IMR-90 (cell line): Measurements from ENCODE around the gene DOCK2. TPM values are rescaled to one million over a fixed set of nuclear protein-coding genes. Genes with fewer than 3 reads are reported as not detected.

ENCODE experiments used
- ATAC-seq: fragments of 200-7000 bp; cut with Tn5 transposase; 2 replicates; pipeline ENCODE4 v1.9.1; 2020; ENCODE audit warnings: low read depth, mild to moderate bottlenecking, moderate library complexity
- BruUV-seq: library from RNA; stranded (reverse); fragments of 400-500 nt; replicated peaks from 2 replicates; lab custom pipeline; 2021; lab: Mats Ljungman, UMichigan
- CTCF ChIA-PET: fragments of 300-600 bp; formaldehyde crosslinking; extraction: SDS; loops from one replicate; lab custom pipeline; 2021; ENCODE audit warnings: antibody characterized with exemption; lab: Yijun Ruan, JAX
- POLR2A ChIA-PET: fragments of 300-600 bp; sonication (Branson Sonifier 250); formaldehyde crosslinking; loops from one replicate; lab custom pipeline; 2022; ENCODE audit warnings: antibody characterized with exemption; ENCODE audit not compliant: unreplicated experiment; lab: Charles Lee
- DNase-seq: peaks from one replicate; pipeline ENCODE4 v3.0.0; 2013
- H2AFZ ChIP-seq: replicated peaks from 2 replicates; pipeline ENCODE3; 2013; ENCODE audit warnings: low read length, mild to moderate bottlenecking; ENCODE audit not compliant: poor library complexity
- H2AK5ac ChIP-seq: 2 replicates; pipeline ENCODE4 v1.6.1; 2013; ENCODE audit warnings: low read depth, low read length, inconsistent platforms
- H2AK9ac ChIP-seq: replicated peaks from 2 replicates; pipeline ENCODE3; 2013; ENCODE audit warnings: mild to moderate bottlenecking, low read depth, low read length, moderate library complexity; ENCODE audit not compliant: poor library complexity
- H2BK120ac ChIP-seq: 2 replicates; pipeline ENCODE4 v1.6.1; 2013; ENCODE audit warnings: low read depth, low read length, inconsistent platforms
- H2BK15ac ChIP-seq: 3 replicates; pipeline ENCODE4 v1.6.1; 2013; ENCODE audit warnings: low read depth, low read length, inconsistent platforms
- H2BK20ac ChIP-seq: 2 replicates; pipeline ENCODE4 v1.6.1; 2013; ENCODE audit warnings: low read depth, mild to moderate bottlenecking, inconsistent platforms, low read length, moderate library complexity
- H2BK5ac ChIP-seq: 2 replicates; pipeline ENCODE4 v1.6.1; 2013; ENCODE audit warnings: mild to moderate bottlenecking, low read depth, low read length, inconsistent platforms; ENCODE audit not compliant: poor library complexity, severe bottlenecking
- H3K14ac ChIP-seq: replicated peaks from 2 replicates; pipeline ENCODE4 v1.6.1; 2013; ENCODE audit warnings: low read depth, low read length, inconsistent platforms
- H3K18ac ChIP-seq: 2 replicates; pipeline ENCODE4 v1.6.1; 2013; ENCODE audit warnings: low read depth, low read length, control low read depth
- H3K23ac ChIP-seq: 2 replicates; pipeline ENCODE4 v1.6.1; 2013; ENCODE audit warnings: low read depth, low read length, inconsistent platforms
- H3K27ac ChIP-seq: 2 replicates; pipeline ENCODE4 v1.5.1; 2013; ENCODE audit warnings: mild to moderate bottlenecking, control low read depth, low read length; ENCODE audit not compliant: insufficient read depth
- H3K27me3 ChIP-seq: 2 replicates; pipeline ENCODE4 v1.6.1; 2013; ENCODE audit warnings: low read length; ENCODE audit not compliant: control insufficient read depth, insufficient read depth
- H3K36me3 ChIP-seq: 2 replicates; pipeline ENCODE4 v1.6.1; 2013; ENCODE audit warnings: low read length, mixed read lengths; ENCODE audit not compliant: control insufficient read depth, insufficient read depth
- H3K4ac ChIP-seq: 2 replicates; pipeline ENCODE4 v1.6.1; 2013; ENCODE audit warnings: low read depth, low read length, inconsistent platforms
- H3K4me1 ChIP-seq: 2 replicates; pipeline ENCODE4 v1.6.1; 2013; ENCODE audit warnings: low read length, mixed read lengths; ENCODE audit not compliant: control insufficient read depth, insufficient read depth
- H3K4me2 ChIP-seq: 2 replicates; pipeline ENCODE4 v1.6.1; 2013; ENCODE audit warnings: low read depth, mild to moderate bottlenecking, control low read depth, low read length, moderate library complexity
- H3K4me3 ChIP-seq: 2 replicates; pipeline ENCODE4 v1.5.1; 2013; ENCODE audit warnings: low read depth, mild to moderate bottlenecking, control low read depth, low read length, moderate library complexity; ENCODE audit not compliant: insufficient read depth
- H3K56ac ChIP-seq: 2 replicates; pipeline ENCODE4 v1.6.1; 2013; ENCODE audit warnings: low read length, inconsistent platforms; ENCODE audit not compliant: insufficient read depth; ENCODE audit errors: extremely low read depth
- H3K79me1 ChIP-seq, 2 experiments: 2 replicates each; pipeline ENCODE4 v1.6.1; 2013; ENCODE audit warnings: low read length in 2 of 2, inconsistent platforms in 1 of 2, low read depth in 1 of 2
- H3K9ac ChIP-seq: 2 replicates; pipeline ENCODE4 v1.6.1; 2013; ENCODE audit warnings: low read depth, low read length, control low read depth
- H3K9me1 ChIP-seq: 2 replicates; pipeline ENCODE4 v1.6.1; 2013; ENCODE audit warnings: low read length, inconsistent platforms; ENCODE audit not compliant: insufficient read depth
- H3K9me3 ChIP-seq: 2 replicates; pipeline ENCODE4 v1.6.1; 2013; ENCODE audit warnings: low read length; ENCODE audit not compliant: control insufficient read depth, insufficient read depth
- H4K20me1 ChIP-seq: 2 replicates; pipeline ENCODE4 v1.6.1; 2013; ENCODE audit warnings: low read length, inconsistent platforms; ENCODE audit not compliant: insufficient read depth
- H4K5ac ChIP-seq: 2 replicates; pipeline ENCODE4 v1.6.1; 2013; ENCODE audit warnings: mild to moderate bottlenecking, low read depth, low read length, control low read depth
- H4K8ac ChIP-seq, 2 experiments: 2 replicates each; pipeline ENCODE4 v1.6.1; 2013; ENCODE audit warnings: low read depth in 2 of 2, low read length in 2 of 2, control low read depth in 1 of 2, inconsistent platforms in 1 of 2
- H4K91ac ChIP-seq: 2 replicates; pipeline ENCODE4 v1.6.1; 2013; ENCODE audit warnings: low read depth, low read length, inconsistent platforms; ENCODE audit not compliant: insufficient read depth
- CEBPB ChIP-seq: IDR thresholded peaks from 2 replicates; pipeline ENCODE4 v1.6.1; 2012; ENCODE audit warnings: low read depth, low read length, improper control_type of control experiment
- CHD1 ChIP-seq: IDR thresholded peaks from 2 replicates; pipeline ENCODE4 v1.6.1; 2012; ENCODE audit warnings: low read depth, low read length, improper control_type of control experiment
- POLR2A ChIP-seq: IDR thresholded peaks from 2 replicates; pipeline ENCODE4 v1.6.1; 2012; ENCODE audit warnings: mild to moderate bottlenecking, low read depth, low read length
- RAD21 ChIP-seq: IDR thresholded peaks from 2 replicates; pipeline ENCODE4 v1.6.1; 2012; ENCODE audit warnings: low read length, improper control_type of control experiment
- RCOR1 ChIP-seq: IDR thresholded peaks from 2 replicates; pipeline ENCODE4 v1.6.1; 2012; ENCODE audit warnings: mild to moderate bottlenecking, low read length, improper control_type of control experiment; ENCODE audit not compliant: insufficient replicate concordance
- USF2 ChIP-seq: fragments of 150-350 bp; IDR thresholded peaks from 2 replicates; pipeline ENCODE4 v1.6.1; 2017; ENCODE audit warnings: mild to moderate bottlenecking, antibody characterized with exemption, low read length, low read depth
- WGBS, 2 experiments: methylation state at CpG; one replicate each; pipeline versions ENCODE4 v1.1.5 to v1.1.7; 2013; ENCODE audit warnings: missing lambda C conversion rate in 2 of 2; ENCODE audit not compliant: insufficient read length in 1 of 2; ENCODE audit errors: extremely low coverage in 2 of 2; 5-methylcytosine and 5-hydroxymethylcytosine counted together
- dilution Hi-C: fragments of 300-500 bp; cut with HindIII; formaldehyde crosslinking; loops from one replicate; pipeline ENCODE4 v1.14.3; 2018; ENCODE audit warnings: low sequenced_read_pairs; ENCODE audit not compliant: unreplicated experiment
- in situ Hi-C: fragments of 300-500 bp; cut with MboI; formaldehyde crosslinking; loops from 3 replicates; pipeline ENCODE4 v1.14.3; 2019; ENCODE audit warnings: low sequenced_read_pairs, inconsistent platforms, mixed read lengths
- intact Hi-C: fragments of 100-400 bp; cut with micrococcal nuclease; formaldehyde crosslinking; loops from 2 replicates; pipeline ENCODE4 v1.10.0; 2022
- polyA plus RNA-seq, 3 experiments: library from polyadenylated mRNA; depleted of rRNA; stranded (reverse); fragments of >200 nt; gene quantifications; 2 replicates each; pipeline ENCODE4 v1.2.3, GENCODE V29; 2012; ENCODE audit warnings: low replicate concordance in 1 of 3
- total RNA-seq: library from RNA; depleted of rRNA; stranded (reverse); fragments of >200 nt; gene quantifications from 2 replicates; pipeline ENCODE4 v1.2.3, GENCODE V29; 2012

DOCK2 gene
- total and polyA plus RNA-seq, 2 of the 4 experiments (the other 2 are of a cell fraction) = 0.72 to 3.0 TPM

- BruUV-seq = no TSS peak
- Histone ChIP-seq H4K20me1 (no peaks in the 10 kb centered on the region), H4K5ac (no peak overlapping the region), H4K8ac (no peak overlapping the region), H3K56ac (no peak overlapping the region), H3K4me3 (no peak overlapping the region), H2BK5ac (no peak overlapping the region), H2AFZ (no peak overlapping the region), H3K79me1 (peaks cover 8 to 15% of the 10 kb centered on the region in 2 experiments; a peak in 3 of 4 replicates), H3K9ac (no peak overlapping the region), H2BK20ac (no peak overlapping the region), H3K23ac (no peak overlapping the region), H3K14ac (no peak overlapping the region), H3K27me3 (no peaks in the 10 kb centered on the region), H3K18ac (no peak overlapping the region), H3K36me3 (no peaks in the 10 kb centered on the region; the same call in 1 of the 2 replicates), H3K27ac (no peak overlapping the region), H3K9me3 (no peaks in the 10 kb centered on the region), H4K91ac (no peak overlapping the region), H2BK120ac (no peak overlapping the region), H2AK5ac (no peak overlapping the region), H3K4me2 (no peak overlapping the region), H2BK15ac (no peak overlapping the region), H3K4me1 (no peaks in the 10 kb centered on the region), H3K4ac (no peak overlapping the region), H3K9me1 (peaks cover 2% of the 10 kb centered on the region; the same call in 1 of the 2 replicates), H2AK9ac (peak overlapping the region; percentile 23)
- in situ Hi-C loops (no loop called here), intact Hi-C loops (no loop called here), dilution Hi-C loops (no loop called here)
- no peak for DNase-seq
- TF ChIP-seq POLR2A (no peak), RCOR1 (no peak), USF2 (no peak), CEBPB (no peak), RAD21 (no peak), CHD1 (no peak)
- 40% methylated on average over 1 of the region's 5 CpGs; no CpG with 5 or more reads in 1 of the 2 experiments for WGBS, 2 experiments
- POLR2A ChIA-PET = no interaction called here
- CTCF ChIA-PET = interaction anchor here (0.6 to 1.0 kb wide), 2 partner anchors 9 to 187 kb away, joined by 3 read pairs; no protein-coding TSS in a partner anchor
- no peak for ATAC-seq
These were observed 267.4 kb downstream of the DOCK2 start for GRCh38 chr5:169904508-169904907.
